Measurements from ENCODE around the gene EPN3.
A peak's percentile ranks its signal among the peaks of the same experiment; 100 is the strongest.

The EPN3 gene

DNA sequence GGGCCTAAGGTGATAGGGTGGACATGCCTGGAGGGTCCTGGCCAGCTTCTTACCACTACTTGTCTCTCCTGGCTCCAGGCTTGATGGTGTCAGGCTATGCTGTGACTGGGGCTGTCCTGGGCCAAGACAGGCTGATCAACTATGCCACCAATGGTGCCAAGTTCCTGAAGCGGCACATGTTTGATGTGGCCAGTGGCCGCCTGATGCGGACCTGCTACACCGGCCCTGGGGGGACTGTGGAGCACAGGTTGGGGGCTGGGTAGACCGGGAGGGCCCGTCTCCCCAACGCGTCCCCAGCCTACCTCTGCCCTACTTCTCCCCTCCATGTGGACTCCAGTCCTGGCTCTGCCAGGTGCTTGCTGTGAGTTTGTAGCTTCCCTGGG, 18.9 kb downstream of the EPN3 start:
- no peak for DNase-seq

DNA sequence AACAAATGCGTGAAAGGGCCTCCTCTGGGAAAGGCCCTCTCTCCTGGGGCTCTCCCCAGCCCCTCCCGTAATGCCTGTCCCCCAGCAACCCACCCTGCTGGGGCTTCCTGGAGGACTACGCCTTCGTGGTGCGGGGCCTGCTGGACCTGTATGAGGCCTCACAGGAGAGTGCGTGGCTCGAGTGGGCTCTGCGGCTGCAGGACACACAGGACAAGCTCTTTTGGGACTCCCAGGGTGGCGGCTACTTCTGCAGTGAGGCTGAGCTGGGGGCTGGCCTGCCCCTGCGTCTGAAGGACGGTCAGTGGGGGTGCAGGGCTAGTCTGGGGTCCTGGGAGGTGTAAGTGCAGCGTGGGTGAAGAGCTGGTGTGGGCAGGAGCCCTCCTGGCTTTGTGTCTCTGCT, 19.3 kb downstream of the EPN3 start:
- DNase-seq, result no peak

DNA sequence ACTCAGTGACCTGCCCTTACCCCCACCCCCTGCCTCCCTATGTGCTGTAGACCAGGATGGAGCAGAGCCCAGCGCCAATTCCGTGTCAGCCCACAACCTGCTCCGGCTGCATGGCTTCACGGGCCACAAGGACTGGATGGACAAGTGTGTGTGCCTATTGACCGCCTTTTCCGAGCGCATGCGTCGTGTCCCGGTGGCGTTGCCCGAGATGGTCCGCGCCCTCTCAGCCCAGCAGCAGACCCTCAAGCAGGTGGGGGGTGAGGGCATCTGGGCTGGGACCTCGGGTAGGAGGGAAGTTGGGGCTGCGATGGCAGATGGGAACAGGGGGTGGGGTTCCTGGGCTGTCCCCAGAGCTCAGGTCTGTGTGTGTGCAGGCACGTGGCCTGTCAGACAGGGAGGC, 21.7 kb downstream of the EPN3 start:
- no peak for DNase-seq

DNA sequence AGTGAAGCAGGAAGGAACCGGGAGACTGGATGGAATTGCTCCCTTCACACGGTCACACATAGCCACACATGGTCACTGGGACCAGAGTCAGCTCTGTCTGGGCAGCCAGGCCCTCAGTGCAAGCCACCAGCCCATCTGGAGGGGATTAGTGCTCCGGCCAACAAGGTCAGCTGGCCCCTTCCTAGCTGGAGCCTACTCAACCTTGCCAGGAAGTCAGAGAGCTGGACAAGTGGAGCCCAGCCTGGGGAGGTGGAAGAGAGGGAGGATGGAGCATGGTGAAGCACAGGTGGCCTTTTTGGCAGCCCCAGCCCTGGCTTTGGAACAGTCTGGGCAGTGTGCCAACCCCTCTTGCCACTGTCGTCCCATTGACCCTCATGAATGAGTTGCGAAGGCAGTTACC, 24.3 kb downstream of the EPN3 start:
- DNase-seq, result no peak

DNA sequence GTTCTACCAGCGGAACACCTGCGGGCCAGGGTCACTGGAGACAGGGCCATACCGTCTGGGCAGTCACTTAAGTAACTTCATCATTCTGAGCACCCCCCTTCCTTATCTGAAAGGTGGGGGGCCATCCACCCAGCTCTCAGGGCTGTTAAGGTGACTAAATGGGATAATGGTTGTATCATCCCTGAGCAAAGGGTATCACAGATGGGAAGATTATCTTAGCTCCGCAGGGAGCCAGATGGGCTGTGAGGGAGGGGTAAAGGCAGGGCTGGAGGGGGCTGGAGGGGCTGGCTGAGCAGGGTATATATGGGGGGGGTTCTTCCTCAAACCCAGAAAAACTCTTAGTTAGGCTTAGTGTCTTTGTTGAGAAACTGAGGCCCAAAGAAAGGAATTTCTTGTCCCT, 25.1 kb downstream of the EPN3 start:
- no peak for DNase-seq

DNA sequence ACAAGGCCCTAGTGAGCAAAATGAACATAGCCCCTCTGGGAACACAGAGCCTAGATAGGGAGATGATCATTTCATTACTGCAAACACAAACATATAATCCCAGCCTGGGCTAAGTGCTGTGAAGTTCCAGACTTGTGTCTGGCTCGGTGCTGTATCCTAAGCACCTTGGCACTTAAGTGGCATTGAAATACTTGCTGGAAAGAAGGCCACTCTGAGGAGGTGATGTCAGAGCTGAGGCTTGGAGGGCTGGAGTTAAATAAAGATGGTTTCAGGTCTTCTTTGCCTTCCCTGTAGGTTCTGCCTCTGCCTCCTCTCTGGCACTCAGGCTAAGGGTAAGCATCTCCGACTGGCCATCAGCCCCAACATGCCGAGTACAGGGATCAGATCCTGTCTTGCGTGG, 25.6 kb downstream of the EPN3 start:
- no peak for DNase-seq

DNA sequence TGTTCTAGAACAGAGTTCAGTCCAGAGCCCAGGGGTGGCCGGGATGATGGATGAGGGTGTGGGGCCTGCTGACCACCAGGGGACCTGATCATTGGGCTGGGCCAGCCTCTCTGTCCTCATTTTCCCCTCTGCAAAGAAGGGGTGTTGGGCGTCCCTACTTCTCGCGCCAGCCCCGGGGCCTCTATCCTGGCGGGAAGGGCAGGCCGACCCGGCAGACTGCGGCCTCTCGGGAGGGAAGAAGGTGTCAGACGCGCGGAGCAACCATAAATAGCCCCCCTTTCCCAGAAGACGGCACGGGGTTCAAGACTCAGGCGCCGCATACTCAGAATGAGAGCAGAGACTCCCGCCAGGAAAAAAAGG, 26.0 kb downstream of the EPN3 start:
- no peak for DNase-seq

DNA sequence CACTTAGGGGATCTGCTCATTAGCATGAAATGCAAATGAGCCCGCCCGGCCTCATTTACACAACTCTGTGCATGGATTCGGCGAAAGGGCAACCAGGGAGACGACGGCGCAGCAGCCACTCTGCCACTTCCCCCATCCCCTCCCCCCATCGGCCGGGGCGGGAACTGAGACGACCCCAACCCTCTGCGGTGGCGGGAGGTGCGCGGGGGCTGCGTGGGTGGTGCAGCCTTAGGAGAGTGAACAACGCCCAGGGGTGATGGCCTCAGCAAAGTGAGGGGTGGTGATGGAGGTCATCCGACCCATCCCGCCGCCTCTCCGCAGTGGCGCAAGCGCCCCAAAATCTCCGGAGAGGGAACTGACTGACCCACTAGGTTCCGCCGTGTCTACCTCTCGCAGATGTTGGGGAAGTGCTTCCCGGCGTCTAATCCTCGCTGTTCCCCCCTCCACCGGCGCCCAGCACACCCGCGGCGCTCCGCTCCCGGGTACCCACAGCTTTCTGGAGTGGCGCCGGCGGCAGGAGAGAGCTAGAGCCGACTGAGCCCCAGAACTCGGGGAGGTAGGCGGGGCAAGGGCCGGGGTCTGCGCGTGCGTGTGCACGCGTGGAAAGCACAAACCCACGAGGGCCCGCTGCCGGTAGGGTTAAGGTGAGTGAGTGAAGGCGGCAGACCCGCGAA, 26.5 kb downstream of the EPN3 start:
- DNase-seq, result no peak

DNA sequence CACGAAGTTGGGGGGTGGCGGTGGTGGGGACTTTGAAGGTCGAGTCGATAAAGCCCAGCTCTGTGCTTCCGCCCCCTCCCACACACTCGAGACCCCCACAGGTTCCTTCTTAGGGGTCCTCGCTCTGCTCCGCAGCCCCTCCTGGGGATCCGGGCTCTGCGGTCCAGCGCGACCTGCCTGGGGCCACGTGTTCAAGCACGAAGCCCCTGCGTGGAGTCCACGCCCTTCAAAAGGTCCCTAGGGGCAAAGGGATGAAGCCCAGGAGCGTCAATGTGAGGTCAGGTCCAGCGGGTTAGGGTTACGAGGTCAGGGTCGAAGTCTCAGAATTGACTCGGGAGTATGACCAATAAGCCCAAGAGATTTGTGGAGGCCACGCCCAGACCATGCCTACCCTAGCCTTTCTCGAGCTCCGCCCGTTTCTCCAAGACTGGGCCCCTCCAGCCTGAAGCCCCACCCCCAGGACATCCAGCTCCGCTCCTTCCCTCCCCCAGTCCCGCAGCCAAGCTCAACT, 27.2 kb downstream of the EPN3 start:
- no peak for DNase-seq

DNA sequence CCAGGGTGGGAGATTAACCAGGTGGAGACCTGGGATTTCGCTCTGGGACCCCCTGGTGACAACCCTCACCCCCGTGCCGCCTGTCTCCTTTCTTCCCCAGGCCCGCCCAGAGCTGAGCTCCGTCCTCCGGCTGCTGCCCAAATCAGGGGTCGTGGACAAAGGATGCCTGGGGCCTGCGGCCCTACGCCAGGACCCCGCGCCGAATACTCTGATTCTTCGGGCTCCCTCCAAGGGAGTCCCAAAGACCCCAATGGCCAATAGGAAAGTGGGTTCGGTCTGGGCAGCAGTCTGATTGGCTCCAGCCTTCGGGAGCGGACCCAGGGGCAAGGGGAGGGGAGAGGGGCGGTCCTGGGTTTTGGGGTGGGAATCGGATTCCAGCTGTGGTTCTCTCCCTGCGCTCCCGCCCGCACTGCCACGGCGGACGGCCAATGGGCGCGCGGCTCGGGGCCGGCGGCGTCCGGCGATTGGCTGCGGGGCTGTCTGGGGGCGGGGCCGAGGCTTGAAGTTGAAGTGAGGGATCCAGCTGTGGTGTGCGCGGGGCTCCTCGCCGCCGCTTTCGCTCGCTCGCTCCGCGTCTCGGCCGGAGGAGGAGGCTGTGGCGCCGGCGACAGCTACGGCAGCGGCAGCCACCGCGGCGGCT, 27.8 kb downstream of the EPN3 start, which contains the start of gene CACNA1G:
CACNA1G (plus strand) TSS at position 531 of the 640 bp plus-strand sequence. CDS start 745 bp downstream, outside the sequence.
- peak; percentile 86 for DNase-seq

DNA sequence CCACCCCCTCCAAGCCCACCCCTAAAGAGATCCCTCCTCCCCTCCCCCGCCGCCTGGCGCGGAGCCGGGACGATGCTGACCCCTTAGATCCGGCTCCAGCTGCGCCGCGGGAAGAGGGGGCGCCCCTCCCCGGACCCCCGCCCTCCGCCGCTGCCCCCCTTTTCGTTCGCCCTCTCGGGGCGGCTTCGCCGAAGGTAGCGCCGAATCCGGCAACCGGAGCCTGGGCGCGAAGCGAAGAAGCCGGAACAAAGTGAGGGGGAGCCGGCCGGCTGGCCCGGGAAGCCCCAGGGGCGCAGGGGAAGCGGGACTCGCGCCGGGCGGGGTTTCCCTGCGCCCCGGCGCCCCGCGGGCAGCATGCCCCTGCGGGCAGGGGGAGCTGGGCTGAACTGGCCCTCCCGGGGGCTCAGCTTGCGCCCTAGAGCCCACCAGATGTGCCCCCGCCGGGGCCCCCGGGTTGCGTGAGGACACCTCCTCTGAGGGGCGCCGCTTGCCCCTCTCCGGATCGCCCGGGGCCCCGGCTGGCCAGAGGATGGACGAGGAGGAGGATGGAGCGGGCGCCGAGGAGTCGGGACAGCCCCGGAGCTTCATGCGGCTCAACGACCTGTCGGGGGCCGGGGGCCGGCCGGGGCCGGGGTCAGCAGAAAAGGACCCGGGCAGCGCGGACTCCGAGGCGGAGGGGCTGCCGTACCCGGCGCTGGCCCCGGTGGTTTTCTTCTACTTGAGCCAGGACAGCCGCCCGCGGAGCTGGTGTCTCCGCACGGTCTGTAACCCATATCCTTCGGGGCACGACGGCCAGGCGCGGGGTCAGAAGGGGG, 28.6 kb downstream of the EPN3 start:
- DNase-seq, result no peak

DNA sequence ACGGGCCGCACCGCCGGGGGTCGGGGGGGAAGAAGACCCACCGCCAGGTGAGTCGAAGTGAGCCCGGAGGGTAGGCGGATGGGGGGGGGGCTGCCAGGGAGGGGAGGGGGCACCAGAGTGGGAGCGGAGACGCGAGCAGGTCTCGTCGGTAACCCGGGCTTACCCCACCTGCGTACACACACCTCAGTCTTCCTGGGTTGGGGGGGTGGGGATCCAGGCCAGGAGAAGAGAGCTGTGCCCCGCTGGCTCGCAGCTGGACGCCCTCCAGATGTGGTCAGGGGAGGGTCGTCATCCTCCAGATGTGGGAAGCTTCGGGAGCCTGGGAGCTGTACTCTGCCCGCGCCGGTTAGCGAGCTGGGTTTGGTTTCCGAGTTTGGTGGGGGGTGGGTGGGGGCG, 29.2 kb downstream of the EPN3 start:
- DNase-seq, result no peak

DNA sequence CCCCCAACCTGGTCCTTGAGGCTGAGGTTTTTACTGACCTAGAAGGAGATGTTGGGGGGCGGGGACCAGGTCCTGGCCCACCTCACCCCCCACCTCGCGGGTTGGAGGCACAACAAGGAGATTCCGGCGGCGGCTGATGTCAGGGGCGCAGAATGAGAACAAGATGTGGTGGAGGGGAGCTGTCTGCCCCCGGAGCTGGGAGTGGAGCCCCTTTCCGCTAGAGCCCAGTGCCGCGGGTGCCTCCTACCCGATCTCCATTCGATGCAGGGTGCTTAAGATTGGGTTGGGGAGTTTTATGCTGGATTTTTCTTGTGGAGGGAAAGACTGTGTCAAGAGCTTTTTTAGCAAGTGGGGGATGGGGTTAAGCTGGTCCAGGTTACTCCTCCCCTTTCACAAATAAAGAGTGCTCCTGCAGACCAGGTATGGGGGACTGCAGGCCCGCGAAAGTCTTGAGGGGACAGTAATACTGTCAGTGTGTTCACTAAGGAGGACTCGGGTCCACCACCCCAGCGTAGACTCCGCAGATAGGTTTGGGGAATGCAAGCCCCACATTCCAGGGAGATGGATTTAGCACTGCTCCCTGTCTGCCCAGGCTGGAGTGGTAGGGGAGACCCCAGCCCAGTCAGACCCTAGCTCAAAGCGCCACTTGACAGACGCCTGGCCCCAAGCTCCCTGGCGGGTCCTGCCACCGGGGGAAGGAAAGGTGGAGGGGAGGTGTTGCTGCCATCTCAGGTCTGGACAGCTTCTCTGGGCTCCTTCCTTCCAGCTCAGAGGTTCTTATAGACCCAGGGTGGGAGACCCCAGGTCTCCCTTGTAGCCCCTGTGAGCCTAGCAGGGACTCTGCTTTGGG, 29.9 kb downstream of the EPN3 start:
- DNase-seq, result no peak

DNA sequence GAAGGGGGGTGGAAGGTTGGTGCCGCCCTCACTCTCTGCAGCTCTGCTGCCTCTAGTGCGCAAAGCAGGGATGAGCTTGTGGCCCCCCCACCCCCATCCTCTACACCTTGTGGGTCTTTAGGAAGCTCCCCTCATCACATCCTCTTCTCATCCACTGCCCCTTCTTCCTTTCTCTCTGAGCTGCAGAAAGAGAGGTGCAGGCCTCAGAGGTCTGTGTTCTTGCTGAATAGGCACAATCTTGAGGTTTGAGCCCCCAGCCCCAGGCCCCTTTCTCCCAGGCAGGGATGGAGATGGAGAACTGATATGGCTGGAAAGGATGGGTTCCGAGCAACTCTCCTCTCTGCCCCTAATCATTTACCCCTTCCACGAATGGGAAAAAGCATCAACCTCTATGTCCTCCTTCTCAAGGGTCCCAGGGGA, 30.6 kb downstream of the EPN3 start:
- DNase-seq, result no peak

DNA sequence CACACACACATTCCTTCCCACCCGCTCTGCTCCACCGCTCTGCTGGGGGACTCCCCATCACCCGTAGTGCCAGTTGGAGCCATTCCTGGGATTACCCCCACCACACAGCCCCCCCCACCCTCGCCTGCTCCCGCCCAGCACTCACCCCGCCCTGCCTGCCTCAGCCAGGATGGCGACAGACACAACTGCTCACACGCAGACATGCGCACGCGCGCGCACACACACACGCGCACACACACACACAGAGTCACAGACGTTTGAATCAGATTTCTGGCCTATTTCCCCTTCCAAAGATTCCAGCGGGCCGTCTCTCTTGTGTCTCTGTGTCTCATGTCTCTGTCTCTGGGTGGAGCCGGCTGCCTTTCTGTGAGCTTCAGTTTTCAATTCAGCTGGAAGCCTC, 32.4 kb downstream of the EPN3 start:
- DNase-seq, result no peak

DNA sequence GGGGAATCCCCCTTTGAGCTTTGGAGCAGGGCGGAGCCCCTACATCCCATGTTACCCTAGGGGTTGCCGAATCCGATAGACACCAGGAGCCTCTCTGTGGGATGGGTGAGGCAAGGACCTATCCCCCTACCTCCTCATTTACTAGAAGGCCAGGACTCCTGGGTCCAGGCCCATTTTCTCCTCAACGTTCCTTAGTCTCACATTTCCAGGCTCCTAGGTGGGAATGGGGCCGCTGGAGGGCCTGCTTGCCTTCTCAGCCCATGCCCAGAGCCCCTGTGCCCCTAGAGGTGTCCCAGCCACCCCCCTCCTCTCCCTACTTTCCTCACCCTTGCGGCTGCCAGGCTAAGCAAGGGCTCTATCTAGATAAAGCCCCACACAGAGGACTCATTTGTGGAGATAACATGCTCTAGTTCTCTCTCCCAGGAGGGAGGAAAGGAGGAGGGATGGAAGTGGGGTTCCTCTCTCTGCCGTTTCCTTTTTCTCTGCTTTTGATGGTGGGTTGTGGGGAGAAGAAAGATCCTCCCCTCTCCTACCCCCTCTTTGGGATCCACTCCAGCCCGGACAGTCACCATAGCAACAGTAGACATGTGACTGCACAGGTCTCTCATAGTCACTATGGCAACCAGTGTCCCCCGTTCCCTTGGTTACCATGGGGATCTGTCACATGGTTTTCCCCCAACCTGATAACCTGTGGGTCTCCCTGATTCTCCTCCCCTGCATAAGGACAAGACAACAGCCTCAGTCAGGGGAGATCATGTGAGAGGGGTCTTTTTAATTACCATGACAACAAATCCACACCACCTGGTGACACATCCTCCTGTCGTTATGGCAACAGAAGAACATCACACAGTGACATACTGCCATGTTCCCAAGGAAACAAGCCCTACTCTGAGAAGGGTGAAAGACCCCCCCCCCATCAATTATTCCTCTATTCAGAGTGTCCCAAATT, 33.1 kb downstream of the EPN3 start:
- DNase-seq, result no peak

DNA sequence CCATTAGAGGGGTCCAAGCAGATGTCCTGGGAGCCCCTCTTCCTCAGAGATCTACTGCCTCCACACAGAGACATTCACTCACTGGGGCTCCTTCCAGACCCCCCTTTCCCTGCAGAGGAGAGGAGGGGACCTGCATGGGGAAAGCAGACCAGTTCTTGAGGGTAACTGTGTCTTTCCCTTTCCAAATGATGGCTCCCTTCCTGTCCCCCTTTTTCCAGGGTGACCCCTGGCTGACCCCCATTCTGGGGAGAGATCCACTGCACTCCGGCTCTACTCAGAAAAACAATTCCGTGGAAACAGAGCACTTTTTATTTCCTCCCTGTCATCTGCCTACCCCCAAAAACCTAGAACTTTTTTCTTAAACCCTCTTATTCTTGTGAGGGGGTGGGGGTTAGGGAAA, 34.4 kb downstream of the EPN3 start:
- no peak for DNase-seq

DNA sequence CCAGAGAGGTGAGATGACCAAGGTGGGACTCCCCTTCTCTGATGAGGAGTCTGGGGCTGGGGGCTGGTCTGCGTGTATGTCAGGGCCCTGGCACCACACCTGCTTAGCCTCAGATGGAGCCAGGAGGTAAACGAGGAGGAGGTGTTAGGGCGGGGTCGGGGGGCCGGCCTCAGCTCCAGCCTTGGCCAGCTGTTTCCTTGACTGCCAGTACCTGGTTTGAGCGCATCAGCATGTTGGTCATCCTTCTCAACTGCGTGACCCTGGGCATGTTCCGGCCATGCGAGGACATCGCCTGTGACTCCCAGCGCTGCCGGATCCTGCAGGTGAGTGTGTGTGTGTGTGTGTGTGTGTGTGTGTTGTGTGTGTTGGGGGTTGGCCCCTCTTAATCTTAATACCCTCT, 36.1 kb downstream of the EPN3 start:
- DNase-seq, result no peak

DNA sequence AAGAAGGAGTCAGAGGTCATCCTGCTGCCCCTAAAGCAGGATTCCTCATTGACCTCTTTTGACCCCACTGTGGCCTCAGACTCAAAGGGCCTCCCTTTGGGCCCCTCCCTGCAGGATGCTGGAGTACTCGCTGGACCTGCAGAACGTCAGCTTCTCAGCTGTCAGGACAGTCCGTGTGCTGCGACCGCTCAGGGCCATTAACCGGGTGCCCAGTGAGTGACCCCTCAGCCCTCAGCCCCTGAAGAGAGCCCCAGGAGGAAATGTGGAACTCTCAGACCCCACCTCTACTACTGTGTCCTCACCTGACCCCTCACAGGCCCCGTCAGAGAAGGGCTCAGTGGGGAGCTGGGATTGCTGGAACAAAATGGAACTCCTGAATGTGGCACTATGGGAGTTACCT, 37.1 kb downstream of the EPN3 start:
- DNase-seq, result no peak

DNA sequence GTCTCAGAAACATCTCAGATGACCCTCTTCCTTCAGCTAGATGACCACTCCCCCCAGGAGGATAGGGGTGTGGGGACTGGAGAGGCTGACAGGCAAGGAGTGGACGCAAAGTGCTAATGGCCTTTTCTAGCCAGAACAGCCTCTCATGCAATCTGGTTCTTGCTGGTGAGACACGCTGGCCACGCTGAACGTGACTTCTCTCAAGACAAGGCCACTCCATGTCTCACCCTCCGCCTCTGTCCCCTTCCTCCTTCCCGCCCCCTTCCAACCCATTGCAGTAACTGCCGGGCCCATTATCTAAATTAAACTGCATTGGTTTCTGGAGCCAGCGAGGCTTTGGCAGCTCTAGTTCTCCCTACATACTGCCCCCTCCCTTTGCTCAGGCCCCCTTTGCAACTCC, 37.5 kb downstream of the EPN3 start:
- no peak for DNase-seq

DNA sequence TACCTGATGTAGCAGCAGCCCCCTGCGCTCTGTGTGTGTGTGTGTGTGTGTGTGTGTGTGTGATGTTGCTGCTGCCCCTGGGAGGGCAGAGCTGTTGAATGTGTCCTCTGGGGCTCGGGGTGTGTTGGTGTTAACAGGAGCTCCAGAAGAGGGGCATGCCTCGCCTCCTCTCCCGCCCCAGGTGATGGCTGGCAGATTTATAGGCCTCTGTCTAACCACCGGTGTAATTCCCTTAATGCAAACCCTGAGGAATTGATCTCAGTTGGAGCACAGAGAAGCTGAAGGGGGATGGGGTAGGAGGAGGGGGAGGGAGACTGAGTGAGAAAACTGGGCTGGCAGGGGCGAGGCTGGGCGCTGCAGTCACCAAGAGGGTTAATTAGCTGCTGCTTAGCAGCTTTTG, 38.0 kb downstream of the EPN3 start:
- DNase-seq, result no peak

DNA sequence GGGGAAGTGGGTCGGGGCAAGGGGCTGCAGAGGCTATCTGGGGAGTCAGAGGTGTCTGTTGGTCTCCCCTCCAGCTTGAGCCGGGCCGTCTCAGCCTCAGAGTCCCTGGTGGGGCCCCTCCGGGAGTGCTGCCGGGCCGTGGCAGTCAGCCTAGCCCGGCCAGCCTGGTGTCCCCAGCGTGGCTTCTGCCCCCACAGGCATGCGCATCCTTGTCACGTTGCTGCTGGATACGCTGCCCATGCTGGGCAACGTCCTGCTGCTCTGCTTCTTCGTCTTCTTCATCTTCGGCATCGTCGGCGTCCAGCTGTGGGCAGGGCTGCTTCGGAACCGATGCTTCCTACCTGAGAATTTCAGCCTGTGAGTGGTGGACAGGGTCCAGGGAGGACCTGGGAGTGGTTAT, 39.1 kb downstream of the EPN3 start:
- DNase-seq, result no peak
